ENCODE data around the gene CD274. TPM values are rescaled to one million over a fixed set of nuclear protein-coding genes. Genes with fewer than 3 reads are reported as not detected.
A peak's percentile ranks its signal among the peaks of the same experiment; 100 is the strongest.

Gene CD274
- total and polyA plus RNA-seq, 2 of the 8 experiments (the other 6 are each of a cell fraction or from before 2014, with no cell fraction given) = 0.08 to 0.15 TPM

DNA sequence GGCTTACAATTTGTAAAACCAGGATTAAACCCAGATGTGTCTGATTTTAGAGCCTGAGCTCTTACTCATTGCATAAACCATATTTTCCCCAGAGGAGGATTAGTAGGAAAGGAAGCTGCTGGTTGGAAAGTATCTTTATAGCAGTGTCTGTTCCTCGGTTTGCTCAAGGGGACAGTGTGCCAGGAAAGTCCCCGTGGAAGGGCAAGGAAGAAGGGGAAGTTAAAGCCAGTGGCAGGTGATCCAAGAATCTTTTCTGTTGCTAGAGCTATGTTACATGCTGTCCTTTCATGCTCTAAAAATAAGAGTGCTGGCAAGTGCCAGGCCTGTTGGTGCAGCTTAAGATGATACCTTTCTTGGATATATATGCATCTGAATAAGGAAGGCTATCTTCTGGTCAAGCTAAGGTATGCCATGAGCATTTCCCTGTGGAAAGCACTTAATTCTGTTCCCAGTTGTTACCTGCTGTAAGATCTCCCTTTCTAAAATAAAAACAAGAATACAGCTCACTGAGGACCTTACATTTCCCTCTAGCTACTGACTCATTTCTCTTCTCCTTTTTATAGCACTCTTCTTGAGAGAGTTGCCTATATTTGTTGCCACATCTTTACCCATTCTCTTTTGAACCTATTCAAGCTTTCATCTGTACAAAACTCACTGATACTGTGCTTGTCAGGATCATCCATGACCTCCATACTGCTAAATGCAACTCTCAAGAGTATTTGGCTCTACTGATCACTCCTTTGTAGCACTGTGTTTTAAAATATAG is 68.0 kb downstream of the CD274 start:
- no peaks in the 10 kb centered on the region for H3K23me2 ChIP-seq (ENCODE audit: low read depth, low read length)
- H3K18ac ChIP-seq (ENCODE audit: extremely low read depth, low read length) = no peak overlapping the region
- H3K36me3 ChIP-seq (ENCODE audit: control insufficient read depth in 2 of 4, insufficient read depth in 4 of 4, low read length in 3 of 4) = no peaks in the 10 kb centered on the region
- H4K20me1 ChIP-seq (replicated peaks in 1 of 2; ENCODE audit: control insufficient read depth in 1 of 2, insufficient read depth in 2 of 2, low read length in 2 of 2) = no peaks in the 10 kb centered on the region
- 0 out of 2 replicates have a peak overlapping the region, but pooled peaks have one; percentile 21 for H2BK20ac ChIP-seq (ENCODE audit: low read length)
- H3K9me3 ChIP-seq (ENCODE audit: insufficient read depth in 2 of 2, low read depth in 1 of 2, low read length in 1 of 2) = no peaks in the 10 kb centered on the region
- no peaks in the 10 kb centered on the region for H3K79me1 ChIP-seq (ENCODE audit: low read depth, low read length)
- H3K79me2 ChIP-seq (ENCODE audit: control insufficient read depth in 1 of 2, insufficient read depth in 2 of 2, low read length in 2 of 2) = no peaks in the 10 kb centered on the region
- no peak overlapping the region for H3K4ac ChIP-seq (replicated peaks; ENCODE audit: insufficient read length, low read depth, low read length)
- no peak overlapping the region for H2BK5ac ChIP-seq (ENCODE audit: low read depth, low read length)
- CTCF ChIA-PET (ENCODE audit: partially characterized antibody) = interaction anchor here (1.0 to 1.1 kb wide), 2 partner anchors 65 to 71 kb away, joined by 3 to 4 read pairs; no protein-coding TSS in a partner anchor
- H4K5ac ChIP-seq (ENCODE audit: insufficient read length, low read depth, low read length) = no peak overlapping the region
- no peak overlapping the region for H3K9ac ChIP-seq (replicated peaks in 1 of 4; ENCODE audit: extremely low read depth in 1 of 4, low read depth in 3 of 4, low read length in 3 of 4)
- H3K4me2 ChIP-seq (ENCODE audit: insufficient read depth in 1 of 2, low read depth in 2 of 2, low read length in 2 of 2) = 0 out of 4 replicates have a peak overlapping the region, but pooled peaks of 1 of the 2 experiments have one; percentile 31
- H3K27me3 ChIP-seq (replicated peaks in 1 of 4; ENCODE audit: control insufficient read depth in 3 of 4, extremely low read depth in 1 of 4, insufficient read depth in 3 of 4, low read length in 3 of 4) = no peaks in the 10 kb centered on the region
- H4K91ac ChIP-seq (replicated peaks; ENCODE audit: insufficient read length, low read length) = no peak overlapping the region
- no peak overlapping the region for H3K56ac ChIP-seq (replicated peaks; ENCODE audit: insufficient read length, low read depth, low read length)
- H2AFZ ChIP-seq (ENCODE audit: low read length) = no peak overlapping the region
- H2BK15ac ChIP-seq (ENCODE audit: low read length) = no peak overlapping the region
- no peak for TF ChIP-seq NANOG (IDR thresholded peaks at IDR 0.05; ENCODE audit: insufficient read depth, low read depth, low read length, poor library complexity, severe bottlenecking)
- H3K14ac ChIP-seq (ENCODE audit: insufficient read length) = no peak overlapping the region
- 68% methylated on average over 2 of the region's 2 CpGs; no CpG with 5 or more reads in 1 of the 2 experiments for WGBS, 2 experiments (ENCODE audit: extremely low coverage in 1 of 2, insufficient coverage in 1 of 2, insufficient read length in 1 of 2, insufficient replicate concordance in 2 of 2, low coverage in 1 of 2, low lambda C conversion rate in 2 of 2, missing lambda C conversion rate in 1 of 2)
- H2AK5ac ChIP-seq (ENCODE audit: low read depth, low read length) = no peak overlapping the region
- no peak overlapping the region for H3K23ac ChIP-seq (ENCODE audit: insufficient read length)
- no peak overlapping the region for H2BK12ac ChIP-seq (ENCODE audit: low read depth, low read length)
- H3K27ac ChIP-seq (ENCODE audit: low read depth, low read length) = no peak overlapping the region
- POLR2A ChIA-PET (ENCODE audit: partially characterized antibody) = no interaction called here
- FAIRE-seq (no peak), DNase-seq (ENCODE audit: low read depth in 1 of 2, low spot score in 2 of 2) (no peak)
- H3K4me3 ChIP-seq (ENCODE audit: extremely low read depth in 1 of 4, insufficient read depth in 2 of 4, low read depth in 3 of 4, low read length in 4 of 4) = no peak overlapping the region
- H3K4me1 ChIP-seq (replicated peaks in 1 of 4; ENCODE audit: control insufficient read depth in 3 of 4, insufficient read depth in 4 of 4, low read length in 3 of 4) = peaks cover 3 to 11% (median 6%) of the 10 kb centered on the region in 4 experiments; a peak in 5 of 7 replicates
- no peak overlapping the region for H2BK120ac ChIP-seq (replicated peaks; ENCODE audit: low read depth, low read length)
- H4K8ac ChIP-seq (ENCODE audit: extremely low read depth, insufficient read depth, low read length) = no peak overlapping the region
